GM18511 (cell line): ENCODE data around the gene SLC6A11.

Experiments used
- ATAC-seq: cut with Tn5 transposase; IDR thresholded peaks from one replicate; pipeline ENCODE4 v1.9.1; 2021; ENCODE audit warnings: mild to moderate bottlenecking, moderate library complexity; ENCODE audit not compliant: unreplicated experiment

Gene SLC6A11

DNA sequence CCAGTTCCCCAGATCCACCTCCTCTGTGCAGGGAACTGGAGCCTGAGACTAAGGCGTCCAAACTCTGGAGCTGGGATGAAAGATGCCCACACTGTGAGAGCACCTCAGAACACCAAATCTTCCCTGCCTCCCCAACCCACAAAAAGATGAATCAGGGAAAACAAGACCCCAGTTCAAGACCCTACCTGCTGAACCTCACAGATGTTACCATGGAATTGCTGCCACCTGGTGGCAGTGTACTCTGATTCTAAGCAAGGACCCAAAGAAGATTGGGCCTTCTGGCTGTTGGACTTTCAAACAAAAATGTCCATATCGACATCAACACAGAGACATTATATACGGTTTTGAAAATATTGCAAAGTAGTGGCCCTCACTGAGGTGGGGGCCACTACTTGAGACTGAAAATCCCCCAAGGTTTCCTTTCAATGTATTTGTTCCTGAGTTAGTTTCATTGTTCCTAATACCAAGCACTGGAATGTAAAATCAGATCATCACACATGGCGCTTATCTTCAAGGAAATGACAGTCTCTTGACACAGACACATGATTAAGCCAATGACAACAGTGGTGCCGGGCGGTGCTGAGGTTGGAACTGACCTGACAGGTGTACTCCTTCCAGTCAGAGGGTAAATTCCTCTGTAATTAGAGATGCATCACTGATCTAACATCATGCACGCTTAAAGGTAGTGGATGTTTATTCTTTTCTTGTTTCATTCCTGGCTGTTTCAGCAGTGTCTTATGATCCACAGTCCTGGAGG, 67.6 kb downstream of the SLC6A11 start:
- ATAC-seq: no peak

GRCh38 chr3:10887015-10887414, 71.0 kb downstream of the SLC6A11 start:
- ATAC-seq: no peak

DNA sequence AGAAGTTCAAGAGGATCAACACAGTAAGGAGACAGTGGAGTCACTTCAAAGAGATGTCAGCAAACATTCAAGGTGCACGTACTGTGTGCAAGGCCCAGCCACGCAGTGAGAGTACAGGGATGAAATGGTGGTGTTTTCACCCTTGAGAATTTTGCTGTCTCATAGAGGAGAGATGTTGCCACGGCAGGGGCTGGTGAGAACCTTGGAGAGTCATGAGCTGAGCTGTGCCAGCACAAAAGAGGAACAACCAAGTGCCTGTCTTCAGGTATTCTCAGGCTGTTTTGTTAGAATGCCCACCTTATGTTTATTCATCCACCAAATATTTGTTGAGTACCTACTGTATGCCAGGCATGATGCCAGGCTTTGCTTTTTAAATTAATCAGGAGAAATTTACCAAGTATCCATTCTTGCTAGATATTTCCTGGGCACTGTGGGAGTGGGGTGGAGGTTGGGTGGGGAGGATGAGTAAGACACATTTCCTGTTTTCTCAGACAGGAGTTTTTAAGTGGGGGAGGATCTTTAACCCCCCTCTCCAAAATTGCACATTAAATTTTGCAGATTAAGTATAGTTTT, 72.6 kb downstream of the SLC6A11 start:
- no peak for ATAC-seq

GRCh38 chr3:10889206-10889960, 73.4 kb downstream of the SLC6A11 start:
- ATAC-seq: no peak

DNA sequence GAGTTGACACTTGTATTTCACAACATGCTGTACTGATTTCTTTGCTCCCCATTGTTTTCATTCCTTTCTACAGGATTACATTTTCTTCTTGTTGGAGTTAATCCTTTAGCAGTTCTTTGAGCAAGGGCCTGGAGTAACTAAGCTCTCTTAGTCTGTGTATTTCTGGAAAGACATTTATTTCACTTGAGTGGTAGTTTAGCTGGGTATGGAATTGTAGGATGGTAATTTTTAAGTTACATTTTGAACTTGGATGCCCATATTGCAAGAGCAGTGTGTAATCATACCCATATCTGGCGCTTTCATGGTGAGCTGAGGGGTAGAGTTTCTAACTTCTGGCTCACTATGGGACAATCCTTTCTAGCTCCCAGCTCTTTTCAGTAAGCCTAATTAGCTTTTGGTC, 74.6 kb downstream of the SLC6A11 start:
- no peak for ATAC-seq

DNA sequence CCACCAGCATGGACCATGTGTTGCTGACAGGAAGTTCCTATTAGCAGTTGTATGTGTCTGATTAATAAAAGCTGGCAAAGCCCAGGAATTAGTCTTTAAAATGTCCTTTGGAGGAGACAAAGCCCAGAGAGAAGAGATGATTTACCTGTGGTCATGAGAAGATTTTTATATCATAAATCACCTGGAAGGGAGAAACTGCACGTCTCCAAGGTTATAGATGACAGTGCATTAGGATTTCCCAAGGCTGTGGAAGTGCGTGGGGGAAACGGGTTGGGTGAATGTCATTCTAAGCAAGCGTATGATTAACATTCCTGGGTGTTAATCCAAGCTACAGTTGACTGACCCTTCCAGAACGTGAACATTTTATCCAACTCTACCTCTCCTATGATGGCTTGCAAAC, 76.6 kb downstream of the SLC6A11 start:
- ATAC-seq: no peak

GRCh38 chr3:10901296-10901945, 85.4 kb downstream of the SLC6A11 start:
- ATAC-seq: no peak

DNA sequence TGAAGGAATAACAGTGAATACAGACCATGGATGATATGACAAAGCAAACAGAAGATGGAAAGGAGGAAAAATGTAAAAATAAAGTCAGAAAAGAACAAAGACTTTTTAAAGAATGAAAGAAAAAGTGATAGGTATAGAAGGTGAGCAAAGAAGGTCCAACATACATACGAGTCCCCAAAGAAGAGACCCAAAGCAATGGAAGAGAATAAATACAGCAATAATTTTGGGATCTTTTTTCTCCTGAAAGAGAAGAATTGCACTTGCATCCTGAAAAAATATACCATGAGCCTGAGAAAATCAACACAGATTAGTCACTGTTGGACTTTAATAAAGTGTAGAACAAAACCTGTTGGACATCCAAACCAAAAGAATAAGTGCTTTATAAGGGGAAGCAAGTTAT, 91.2 kb downstream of the SLC6A11 start:
- ATAC-seq: no peak

GRCh38 chr3:10910367-10910766, 94.3 kb downstream of the SLC6A11 start:
- no peak for ATAC-seq

DNA sequence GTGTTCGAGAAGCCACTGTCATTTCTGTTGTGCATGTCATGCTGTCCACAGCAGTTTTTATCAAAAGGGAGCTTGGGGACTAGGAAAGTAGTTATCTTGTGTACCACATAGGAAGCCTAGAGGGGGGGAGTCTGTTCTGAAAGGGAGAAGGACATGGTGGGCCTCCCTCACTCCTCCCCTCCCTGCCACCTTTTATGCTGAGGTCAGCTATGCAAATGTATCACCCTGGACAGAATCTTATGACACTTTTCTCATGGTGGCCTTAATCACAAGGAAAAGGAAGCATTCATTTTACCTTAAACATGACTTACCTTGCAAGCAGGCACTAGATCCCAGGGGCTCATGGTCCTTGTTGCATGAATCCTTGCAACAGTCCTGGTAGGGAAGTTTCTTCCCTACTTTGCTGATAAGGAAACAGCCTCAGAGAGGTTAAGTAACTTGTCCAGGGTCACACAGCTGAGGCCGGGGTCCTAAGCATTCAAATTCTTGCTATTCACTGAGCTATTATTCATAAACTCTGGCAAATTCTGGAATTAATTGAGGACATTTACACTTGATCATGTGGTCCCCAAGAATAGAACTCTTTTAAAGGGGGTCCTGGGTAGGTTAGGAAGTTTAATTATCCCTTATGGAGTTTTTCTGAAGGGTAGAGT, 95.4 kb downstream of the SLC6A11 start:
- ATAC-seq: no peak

GRCh38 chr3:10912786-10913185, 96.8 kb downstream of the SLC6A11 start:
- no peak for ATAC-seq

- ATAC-seq: no peak
These were observed 99.3 kb downstream of the SLC6A11 start for GRCh38 chr3:10915376-10915775.

- no peak for ATAC-seq
These were observed 101.1 kb downstream of the SLC6A11 start for GRCh38 chr3:10917176-10917575.

- ATAC-seq: no peak
These were observed 102.0 kb downstream of the SLC6A11 start for GRCh38 chr3:10918011-10918410.

DNA sequence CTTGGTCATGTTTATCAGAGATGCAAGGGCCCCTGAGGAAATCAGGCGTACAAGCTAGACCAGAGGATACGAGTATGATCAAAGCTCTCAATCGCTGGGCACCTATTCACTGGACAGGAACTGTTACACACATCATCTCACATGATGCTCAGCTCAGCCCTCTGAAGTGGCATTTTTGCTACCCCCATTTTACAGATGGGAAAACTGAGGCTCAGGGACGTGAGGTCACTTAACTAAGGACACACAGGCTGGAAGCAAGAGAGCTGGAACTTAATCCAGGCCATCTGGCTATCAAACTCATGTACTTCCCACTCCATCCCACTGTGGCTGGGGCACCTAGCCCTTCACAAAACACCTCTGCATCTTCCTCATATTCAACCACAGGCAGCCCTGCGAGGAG, 103.6 kb downstream of the SLC6A11 start:
- ATAC-seq: no peak

GRCh38 chr3:10925436-10926255, 109.6 kb downstream of the SLC6A11 start:
- ATAC-seq: no peak

GRCh38 chr3:10926256-10926810, 110.3 kb downstream of the SLC6A11 start:
- no peak for ATAC-seq

DNA sequence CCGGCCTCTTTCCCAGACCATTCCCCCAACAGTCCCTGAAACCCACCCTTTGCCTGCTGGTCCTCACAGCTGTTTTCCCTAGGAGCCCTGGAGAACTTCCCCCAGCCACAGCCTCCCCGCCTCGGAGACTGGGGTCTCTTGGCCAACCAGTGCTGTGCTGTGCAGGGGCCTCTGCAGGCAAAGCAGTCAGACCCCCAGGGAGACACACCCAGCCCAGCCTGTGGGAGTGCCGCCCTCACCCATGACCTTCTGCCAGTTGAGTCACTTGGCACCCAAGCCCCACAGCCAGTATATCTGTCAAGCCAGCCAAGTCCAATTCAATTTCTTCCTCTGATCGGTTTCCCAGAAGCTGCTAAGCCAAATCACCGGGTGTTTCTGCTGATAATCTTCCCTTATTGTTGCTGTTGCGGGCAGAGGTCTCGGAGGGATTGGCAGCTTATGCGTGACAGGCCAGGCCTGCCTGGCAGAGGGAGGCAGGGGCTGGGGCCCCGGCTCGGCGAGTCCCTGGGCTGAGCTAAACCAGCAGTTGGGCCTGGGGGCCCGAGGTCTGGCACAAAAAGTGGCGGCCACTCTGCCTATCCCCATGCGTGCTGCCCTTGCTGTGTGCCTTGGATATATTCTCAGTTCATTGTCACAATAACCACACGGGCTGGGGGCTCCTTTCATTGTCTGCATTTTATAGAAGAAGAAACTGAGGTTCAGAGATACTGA, 110.9 kb downstream of the SLC6A11 start:
- ATAC-seq: no peak

DNA sequence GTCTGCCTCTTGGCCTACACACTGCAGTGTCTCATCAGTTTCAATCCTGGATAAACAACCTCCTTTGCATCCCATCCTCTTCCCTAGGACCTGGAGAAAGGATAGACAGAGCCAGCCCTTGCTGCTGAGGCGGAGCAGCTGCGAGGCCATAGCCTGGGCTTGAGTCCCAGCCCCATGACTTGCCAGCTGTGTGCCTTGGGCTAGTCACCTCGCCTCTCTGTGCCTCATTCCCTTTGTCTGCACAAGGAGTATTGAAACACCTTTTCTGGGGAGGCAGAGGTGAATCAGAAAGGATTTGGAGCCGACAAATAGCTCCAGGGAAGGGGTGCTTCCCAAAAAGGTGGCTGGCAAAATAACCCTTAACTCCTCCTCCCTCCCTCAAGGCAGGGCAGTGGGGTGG, 111.5 kb downstream of the SLC6A11 start:
- ATAC-seq: no peak
